Left renal cortex interstitium (tissue), 4 donors: ENCODE measurements around the gene SLC4A3. TPM values are rescaled to one million over a fixed set of nuclear protein-coding genes. Genes with fewer than 3 reads are reported as not detected.

Source experiments
- polyA plus RNA-seq, 4 donors: library from polyadenylated mRNA; unstranded; fragments of 120-200 nt; gene quantifications; one replicate each; pipeline ENCODE4 v1.2.1, GENCODE V29; 2013; ENCODE audit not compliant: insufficient read length in 4 of 4

SLC4A3 gene
- polyA plus RNA-seq, 4 donors: 7.6 to 14.2 (median 10.8) TPM

Other genes starting within 250 kb of the SLC4A3 start
- 10 to 100 TPM; 54.3 to 73.8 (median 69.2) TPM for gene DNPEP, start 239.7 kb upstream of the SLC4A3 start, polyA plus RNA-seq
- 1 to 10 TPM; 7.4 to 9.3 (median 8.1) TPM for gene DES, start 209.3 kb upstream of the SLC4A3 start, polyA plus RNA-seq
- 10 to 100 TPM; 10.7 to 18.1 (median 14.7) TPM for gene SPEG, start 192.8 kb upstream of the SLC4A3 start, polyA plus RNA-seq
- 10 to 100 TPM; 32.8 to 41.9 (median 37.8) TPM for gene GMPPA, start 128.7 kb upstream of the SLC4A3 start, polyA plus RNA-seq
- gene ASIC4, start 113.1 kb upstream of the SLC4A3 start, polyA plus RNA-seq: under 1 TPM; 0.10 to 0.33 (median 0.17) TPM
- gene CHPF, start 83.8 kb upstream of the SLC4A3 start, polyA plus RNA-seq: 10 to 100 TPM; 27.8 to 51.8 (median 34.8) TPM
- 1 to 10 TPM; 2.7 to 5.0 (median 3.6) TPM for gene TMEM198, start 83.6 kb upstream of the SLC4A3 start, polyA plus RNA-seq
- 100 to 1,000 TPM; 127 to 208 (median 175) TPM for gene OBSL1, start 56.1 kb upstream of the SLC4A3 start, polyA plus RNA-seq
- gene INHA, start 55.3 kb upstream of the SLC4A3 start, polyA plus RNA-seq: 1 to 10 TPM in 2 of 4 donors, under 1 TPM in 2; 0.46 to 2.4 (median 1.3) TPM
- 10 to 100 TPM; 16.7 to 37.6 (median 28.7) TPM for gene STK11IP, start 29.8 kb upstream of the SLC4A3 start, polyA plus RNA-seq